Stimulated activated CD4-positive, alpha-beta T cell treated with anti-CD3 and anti-CD28 coated beads, Interleukin-2, amount 100 ng/mL, for 24 hours (primary cell): Measurements from ENCODE around the gene EXO1.
"Not testable (repeated sequence)": the region's sequence is repeated elsewhere in the genome, so short reads cannot be mapped to it uniquely, and the experiment has no call there.

Experiments
- DNase-seq, 2 donors: peaks; one replicate each; pipeline ENCODE4 v3.0.0-alpha.2; 2020

Gene EXO1

GRCh38 chr1:241847796-241848685 lies at the start of gene EXO1:
Gene EXO1 (plus strand): TSS chr1:241848204. CDS start chr1:241850426, 2,222 bp downstream.
- peak; percentile 89 to 90 for DNase-seq

GRCh38 chr1:241799416-241799815 lies 48.6 kb upstream of the EXO1 start:
- no peak for DNase-seq

GRCh38 chr1:241800640-241801039 lies 47.4 kb upstream of the EXO1 start:
- no peak for DNase-seq

- no peak for DNase-seq
Measured at GRCh38 chr1:241802863-241803262, 45.1 kb upstream of the EXO1 start.

GRCh38 chr1:241804706-241805105 lies 43.3 kb upstream of the EXO1 start:
- DNase-seq = not testable (repeated sequence)

GRCh38 chr1:241808265-241808664 lies 39.7 kb upstream of the EXO1 start:
- DNase-seq = no peak

- no peak for DNase-seq
Measured at GRCh38 chr1:241810769-241811405, 37.1 kb upstream of the EXO1 start.

- no peak for DNase-seq
Measured at GRCh38 chr1:241813768-241814320, 34.2 kb upstream of the EXO1 start.

GRCh38 chr1:241816008-241816407 lies 32.0 kb upstream of the EXO1 start:
- no peak for DNase-seq

- DNase-seq = no peak
Measured at GRCh38 chr1:241817331-241817792, 30.6 kb upstream of the EXO1 start.

- DNase-seq = no peak
Measured at GRCh38 chr1:241817956-241818612, 29.9 kb upstream of the EXO1 start.

GRCh38 chr1:241819340-241819866 lies 28.6 kb upstream of the EXO1 start:
- DNase-seq = no peak

GRCh38 chr1:241821363-241821762 lies 26.6 kb upstream of the EXO1 start:
- no peak for DNase-seq

- no peak for DNase-seq
Measured at GRCh38 chr1:241822846-241823245, 25.2 kb upstream of the EXO1 start.

- DNase-seq = no peak
Measured at GRCh38 chr1:241823925-241824324, 24.1 kb upstream of the EXO1 start.

- no peak for DNase-seq
Measured at GRCh38 chr1:241825581-241825980, 22.4 kb upstream of the EXO1 start.

GRCh38 chr1:241826613-241827012 lies 21.4 kb upstream of the EXO1 start:
- not testable (repeated sequence) for DNase-seq

GRCh38 chr1:241827264-241827663 lies 20.7 kb upstream of the EXO1 start:
- DNase-seq = no peak

- DNase-seq = no peak
Measured at GRCh38 chr1:241828463-241829021, 19.5 kb upstream of the EXO1 start.

- DNase-seq = no peak
Measured at GRCh38 chr1:241829468-241829867, 18.5 kb upstream of the EXO1 start.

- DNase-seq = no peak
Measured at GRCh38 chr1:241834733-241835377, 13.1 kb upstream of the EXO1 start.

GRCh38 chr1:241836941-241837340 lies 11.1 kb upstream of the EXO1 start:
- no peak for DNase-seq
